GM21447 (cell line): Measurements from ENCODE around the gene STK32C.

Source experiments
- ATAC-seq: cut with Tn5 transposase; IDR thresholded peaks from one replicate; pipeline ENCODE4 v1.9.1; 2021; ENCODE audit not compliant: unreplicated experiment

STK32C gene

GRCh38 chr10:132189016-132189415 is 118.7 kb downstream of the STK32C start:
- no peak for ATAC-seq

- no peak for ATAC-seq
These were observed 119.4 kb downstream of the STK32C start for GRCh38 chr10:132188331-132188730.

DNA sequence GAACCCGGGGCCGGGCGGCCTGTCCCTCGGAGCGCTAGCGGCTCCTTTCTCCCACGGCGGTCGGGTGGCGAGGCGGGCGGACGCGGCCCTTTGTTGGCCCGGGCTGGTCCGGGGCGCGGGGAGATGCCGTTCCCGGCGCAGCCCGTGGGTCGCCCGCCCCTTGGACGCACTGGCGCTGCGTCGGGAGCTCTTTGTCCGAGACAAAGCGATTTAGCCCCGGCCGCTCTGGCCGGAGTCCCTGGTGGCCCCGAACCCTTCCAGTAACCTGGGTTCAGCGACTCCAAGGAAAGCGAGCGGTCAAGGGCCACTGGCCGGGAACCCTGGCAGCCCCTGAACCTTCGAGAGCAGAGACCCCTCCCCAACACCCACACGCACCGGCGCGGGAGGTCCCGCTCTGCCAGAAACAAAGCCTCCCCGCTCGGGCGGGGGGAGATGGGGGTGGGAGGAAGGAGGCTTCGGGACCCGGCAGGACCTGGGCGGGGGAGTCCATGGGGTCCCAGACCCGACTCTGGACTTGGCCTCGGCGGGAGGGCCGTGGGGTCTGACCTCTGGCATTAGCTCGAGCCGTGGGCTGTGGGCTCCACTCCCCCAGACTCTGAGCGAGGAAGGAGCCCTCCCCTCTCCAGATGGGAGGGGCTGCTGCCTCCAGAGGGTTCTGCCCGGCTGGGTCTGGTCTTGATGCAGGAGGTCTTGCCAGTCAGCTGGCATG is 120.2 kb downstream of the STK32C start:
- ATAC-seq: no peak

DNA sequence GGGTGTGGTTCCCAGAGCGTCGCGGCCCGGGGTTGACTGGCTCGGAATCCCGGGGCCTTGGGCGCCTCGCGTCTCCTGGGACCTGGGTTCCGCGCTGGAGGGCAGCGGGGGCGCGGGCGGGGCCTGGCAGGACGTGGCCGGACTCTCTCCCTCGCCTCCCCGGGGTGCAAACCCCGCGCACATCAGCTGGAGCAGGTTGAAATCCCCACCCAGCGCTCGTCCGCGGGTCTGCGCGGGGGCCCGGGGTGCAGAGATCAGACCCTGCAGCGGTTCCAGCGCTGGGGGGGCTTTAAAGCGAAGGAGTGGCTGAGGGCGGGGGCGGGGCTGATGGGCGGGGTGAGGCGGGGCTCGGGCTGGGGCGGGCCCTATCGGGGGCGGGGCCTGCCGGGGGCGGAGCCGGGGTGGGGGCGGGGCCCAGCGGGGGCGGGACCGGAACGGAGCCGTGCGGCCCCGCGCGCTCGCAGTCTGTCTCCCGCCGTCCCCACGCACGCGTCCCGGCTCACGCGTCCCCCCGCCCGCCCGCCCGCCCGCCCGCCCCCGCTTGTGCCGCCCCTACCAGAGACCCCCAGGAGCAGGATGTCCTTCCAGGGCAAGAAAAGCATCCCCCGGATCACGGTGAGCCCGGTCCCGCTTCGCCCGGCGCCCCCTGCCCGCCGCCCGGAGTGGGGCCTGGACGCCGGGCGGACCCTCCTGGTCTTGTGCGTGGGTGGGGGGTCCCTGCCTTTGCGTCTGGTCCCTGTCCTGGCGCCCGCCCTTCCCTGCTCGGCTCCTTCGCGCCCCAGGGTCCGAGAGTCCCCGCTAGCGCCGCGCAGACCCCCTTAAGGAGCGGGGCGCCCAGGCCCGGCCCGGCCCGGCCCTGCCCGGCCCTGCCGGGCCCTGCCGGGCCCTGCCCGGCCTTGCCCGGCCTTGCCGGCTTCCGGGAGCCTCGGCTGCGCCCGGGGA is 121.0 kb downstream of the STK32C start, which contains the start of gene DPYSL4:
TSS of gene DPYSL4 (plus strand) at position 461 of the 942 bp plus-strand sequence. CDS start at position 577, 116 bp downstream.
- ATAC-seq: no peak

- ATAC-seq: no peak
These were observed 121.9 kb downstream of the STK32C start for GRCh38 chr10:132185601-132186487.

DNA sequence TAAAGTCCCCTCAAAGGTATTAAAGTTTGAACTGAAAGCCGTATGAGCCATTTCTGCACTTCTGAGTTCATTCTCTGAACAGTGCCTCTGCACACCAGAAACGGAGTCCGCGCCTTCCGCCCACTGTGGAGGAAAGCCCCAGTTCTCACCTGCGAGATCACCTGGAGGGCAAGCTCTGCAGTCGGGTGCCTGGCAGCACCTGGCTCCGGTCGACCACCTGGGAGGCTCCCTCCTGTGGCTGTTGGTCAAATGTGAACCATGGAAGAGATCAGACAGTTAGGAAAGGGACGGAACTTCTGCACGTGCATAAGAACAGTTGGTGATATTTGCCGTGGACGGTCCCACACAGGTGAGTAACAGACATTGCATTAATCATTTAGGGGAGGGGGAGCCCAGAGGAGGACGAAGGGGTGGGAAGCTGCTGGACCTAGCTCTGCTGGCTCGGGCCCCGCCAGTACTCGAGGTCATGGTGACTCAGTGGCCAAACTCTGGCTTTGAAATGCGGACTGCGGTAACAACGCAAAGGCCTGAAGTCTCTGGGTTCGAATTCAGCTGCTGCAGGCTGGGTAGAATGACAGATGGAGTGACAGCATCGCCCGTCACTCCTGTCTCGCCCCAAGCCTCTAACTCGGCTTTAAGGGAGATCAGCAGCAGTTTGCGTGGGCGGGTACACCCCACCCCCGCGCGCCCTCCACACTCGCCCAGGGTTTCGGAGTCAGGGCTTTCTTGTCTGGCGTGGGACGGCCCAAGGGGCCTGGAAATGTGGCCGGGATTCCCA is 122.7 kb downstream of the STK32C start:
- no peak for ATAC-seq

GRCh38 chr10:132183046-132183445 is 124.7 kb downstream of the STK32C start:
- ATAC-seq: no peak

DNA sequence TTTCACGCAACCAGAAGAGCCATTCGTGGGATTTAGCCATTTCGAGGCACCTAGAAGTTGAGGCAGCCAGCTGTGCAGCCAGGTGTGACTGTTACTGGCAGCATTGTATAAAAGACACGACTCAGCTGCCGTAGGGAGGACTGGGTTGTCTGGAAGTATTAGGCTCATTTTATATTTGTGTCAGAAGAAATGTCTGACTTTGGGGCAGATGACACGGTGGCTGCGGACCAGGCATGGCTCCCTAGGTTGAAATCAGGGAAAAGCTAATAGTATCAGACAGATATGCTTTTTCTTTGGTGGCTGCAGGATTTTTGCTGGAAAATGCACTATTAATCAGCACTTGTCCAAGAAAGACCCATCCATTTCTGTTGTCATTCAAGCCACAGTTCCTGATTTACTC is 125.2 kb downstream of the STK32C start:
- no peak for ATAC-seq

DNA sequence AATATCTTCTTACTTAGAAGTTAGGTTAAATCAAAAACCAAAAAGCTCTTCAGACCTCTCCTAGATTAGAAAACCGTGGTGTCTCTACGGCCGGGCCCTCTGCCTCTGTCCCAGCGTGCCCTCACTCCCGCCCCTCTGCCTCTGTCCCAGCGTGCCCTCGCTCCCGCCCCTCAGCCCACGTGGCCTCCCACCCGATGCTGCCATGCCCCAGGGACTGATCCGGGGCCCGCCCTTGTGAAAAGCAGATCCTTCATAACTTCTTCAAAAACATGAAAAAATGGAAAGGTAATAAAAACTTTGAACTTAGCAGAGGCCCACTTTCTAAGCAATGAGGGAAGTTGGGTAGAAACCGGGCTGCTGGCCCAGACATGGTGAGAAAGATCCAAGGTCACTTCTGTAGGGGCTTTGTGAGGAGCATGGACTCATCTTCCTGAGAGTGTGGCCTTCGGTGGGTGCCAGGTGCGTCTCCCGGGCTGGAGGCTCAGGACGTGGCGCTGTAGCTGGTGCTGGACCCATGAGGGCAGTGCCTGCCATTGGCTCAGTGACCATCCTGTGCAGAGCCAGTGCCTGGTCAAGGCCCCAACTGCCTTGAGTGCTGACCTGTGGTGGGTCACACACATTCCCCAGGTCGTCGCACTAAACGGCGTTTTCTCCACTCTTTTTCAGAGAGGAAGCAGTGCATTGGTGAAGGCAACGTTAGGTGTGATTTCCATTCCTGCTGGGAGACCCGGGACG is 125.9 kb downstream of the STK32C start:
- no peak for ATAC-seq

- no peak for ATAC-seq
These were observed 127.0 kb downstream of the STK32C start for GRCh38 chr10:132180736-132181135.

DNA sequence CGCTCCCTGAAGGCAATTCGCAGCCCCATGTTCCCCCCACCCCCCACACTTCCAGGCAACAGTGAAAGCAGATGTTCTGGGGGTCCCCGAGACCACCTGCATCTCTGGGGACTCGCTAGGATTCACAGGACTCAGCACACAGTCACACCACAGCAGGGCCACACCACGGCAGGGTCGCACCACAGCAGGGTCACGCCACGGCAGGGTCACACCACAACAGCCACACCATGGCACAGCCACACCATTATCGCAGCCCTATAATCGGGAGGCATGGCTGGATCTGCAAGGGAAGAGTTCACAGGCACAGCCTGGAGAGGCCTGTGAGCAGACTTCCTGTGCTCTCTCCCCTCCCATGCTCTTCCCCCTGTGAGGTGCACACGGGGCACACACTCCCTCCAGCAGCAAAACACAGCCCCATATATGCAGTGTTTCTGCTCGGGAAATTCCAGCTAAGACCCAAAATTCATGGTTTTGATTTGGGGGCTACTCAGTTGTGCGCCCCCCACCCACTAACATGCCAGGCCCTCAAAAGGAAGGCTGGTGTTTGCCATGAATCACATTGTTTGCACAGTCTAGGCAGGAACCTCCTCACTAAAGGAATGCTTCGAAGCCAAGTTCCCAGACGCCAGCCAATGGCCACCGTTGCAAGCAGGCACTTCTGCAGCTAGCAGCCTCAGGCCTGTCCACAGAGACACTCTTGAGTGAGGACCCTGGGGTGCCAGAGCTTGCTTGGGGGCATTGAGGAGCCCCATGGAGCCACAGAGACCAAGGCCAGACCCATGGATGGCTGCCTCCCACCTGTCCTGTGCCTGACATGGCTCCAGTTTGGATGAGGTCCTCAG is 128.0 kb downstream of the STK32C start:
- ATAC-seq: no peak

- no peak for ATAC-seq
These were observed 128.8 kb downstream of the STK32C start for GRCh38 chr10:132178672-132179545.

- ATAC-seq: no peak
These were observed 129.7 kb downstream of the STK32C start for GRCh38 chr10:132178046-132178445.

DNA sequence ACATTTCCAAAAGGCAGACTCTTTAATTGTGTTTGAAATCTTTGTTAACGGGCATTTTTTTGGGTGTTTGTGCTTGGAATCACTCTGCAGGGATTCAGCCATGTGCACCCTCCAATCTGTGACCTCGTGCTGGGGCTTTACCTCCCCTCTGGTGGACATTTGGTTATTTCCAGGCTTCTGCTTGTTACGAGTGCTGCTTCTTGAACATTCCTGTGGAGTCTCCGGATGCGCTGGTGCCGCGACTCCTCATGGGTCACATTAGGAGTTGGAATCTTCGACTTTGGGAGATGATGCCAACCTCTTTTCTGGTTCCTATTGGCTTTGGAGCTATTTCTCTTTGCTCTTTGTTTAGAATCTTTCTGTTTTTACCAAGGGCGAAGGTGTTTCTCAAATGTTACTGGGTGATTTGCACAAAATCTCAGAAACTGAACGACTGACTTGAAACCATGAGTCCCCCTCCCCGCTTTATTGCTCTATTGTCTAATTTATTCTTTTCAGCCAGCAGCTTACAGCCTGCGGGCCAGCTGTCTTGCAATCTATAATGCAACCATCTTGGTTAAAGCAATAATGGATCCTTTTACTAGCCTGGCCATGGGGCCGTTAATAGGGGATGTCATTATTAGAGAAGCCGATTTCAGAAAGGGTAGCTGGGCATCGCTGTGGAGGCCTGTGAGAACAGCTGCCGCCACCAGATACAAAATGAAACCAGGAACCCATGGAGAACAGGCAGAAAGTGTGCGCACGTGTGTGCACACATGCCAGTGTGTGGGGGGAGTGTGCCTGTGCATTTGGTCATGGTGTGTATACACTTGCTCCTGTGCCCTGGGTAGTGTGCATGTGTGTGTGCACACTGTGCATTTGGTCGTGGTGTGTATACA is 130.9 kb downstream of the STK32C start:
- ATAC-seq: no peak

- no peak for ATAC-seq
These were observed 131.7 kb downstream of the STK32C start for GRCh38 chr10:132175907-132176581.

DNA sequence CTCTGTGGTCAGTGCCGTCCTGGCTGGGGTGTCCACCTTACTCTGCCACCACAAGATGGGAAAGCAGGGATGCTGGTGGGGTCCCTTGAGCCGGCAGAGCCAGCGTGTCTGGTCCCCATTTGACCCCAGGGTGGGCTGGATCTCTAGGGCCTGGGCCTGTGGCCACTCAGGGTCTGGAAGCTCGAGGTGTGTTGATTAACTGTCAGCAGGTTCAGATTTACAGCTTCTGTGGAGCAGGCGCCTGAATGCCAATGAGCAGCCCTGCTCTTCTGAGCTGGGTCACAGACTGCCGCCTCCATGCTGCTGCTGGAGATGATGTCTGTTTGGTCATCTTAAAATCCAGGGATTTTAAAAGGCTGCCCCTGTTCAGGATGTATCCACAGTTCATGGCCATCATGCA is 132.3 kb downstream of the STK32C start:
- ATAC-seq: no peak
